IMR-90 (cell line): ENCODE results near the gene RHOT2. TPM values are rescaled to one million over a fixed set of nuclear protein-coding genes. Genes with fewer than 3 reads are reported as not detected.
A peak's percentile ranks its signal among the peaks of the same experiment; 100 is the strongest.

Source experiments
- ATAC-seq: fragments of 200-7000 bp; cut with Tn5 transposase; 2 replicates; pipeline ENCODE4 v1.9.1; 2020; ENCODE audit warnings: low read depth, mild to moderate bottlenecking, moderate library complexity
- BruUV-seq: library from RNA; stranded (reverse); fragments of 400-500 nt; replicated peaks from 2 replicates; lab custom pipeline; 2021; lab: Mats Ljungman, UMichigan
- CTCF ChIA-PET: fragments of 300-600 bp; formaldehyde crosslinking; extraction: SDS; loops from one replicate; lab custom pipeline; 2021; ENCODE audit warnings: antibody characterized with exemption; lab: Yijun Ruan, JAX
- POLR2A ChIA-PET: fragments of 300-600 bp; sonication (Branson Sonifier 250); formaldehyde crosslinking; loops from one replicate; lab custom pipeline; 2022; ENCODE audit warnings: antibody characterized with exemption; ENCODE audit not compliant: unreplicated experiment; lab: Charles Lee
- DNase-seq: peaks from one replicate; pipeline ENCODE4 v3.0.0; 2013
- H2AFZ ChIP-seq: replicated peaks from 2 replicates; pipeline ENCODE3; 2013; ENCODE audit warnings: low read length, mild to moderate bottlenecking; ENCODE audit not compliant: poor library complexity
- H2AK5ac ChIP-seq: 2 replicates; pipeline ENCODE4 v1.6.1; 2013; ENCODE audit warnings: low read depth, low read length, inconsistent platforms
- H2AK9ac ChIP-seq: replicated peaks from 2 replicates; pipeline ENCODE3; 2013; ENCODE audit warnings: mild to moderate bottlenecking, low read depth, low read length, moderate library complexity; ENCODE audit not compliant: poor library complexity
- H2BK120ac ChIP-seq: 2 replicates; pipeline ENCODE4 v1.6.1; 2013; ENCODE audit warnings: low read depth, low read length, inconsistent platforms
- H2BK15ac ChIP-seq: 3 replicates; pipeline ENCODE4 v1.6.1; 2013; ENCODE audit warnings: low read depth, low read length, inconsistent platforms
- H2BK20ac ChIP-seq: 2 replicates; pipeline ENCODE4 v1.6.1; 2013; ENCODE audit warnings: low read depth, mild to moderate bottlenecking, inconsistent platforms, low read length, moderate library complexity
- H2BK5ac ChIP-seq: 2 replicates; pipeline ENCODE4 v1.6.1; 2013; ENCODE audit warnings: mild to moderate bottlenecking, low read depth, low read length, inconsistent platforms; ENCODE audit not compliant: poor library complexity, severe bottlenecking
- H3K14ac ChIP-seq: replicated peaks from 2 replicates; pipeline ENCODE4 v1.6.1; 2013; ENCODE audit warnings: low read depth, low read length, inconsistent platforms
- H3K18ac ChIP-seq: 2 replicates; pipeline ENCODE4 v1.6.1; 2013; ENCODE audit warnings: low read depth, low read length, control low read depth
- H3K23ac ChIP-seq: 2 replicates; pipeline ENCODE4 v1.6.1; 2013; ENCODE audit warnings: low read depth, low read length, inconsistent platforms
- H3K27ac ChIP-seq: 2 replicates; pipeline ENCODE4 v1.5.1; 2013; ENCODE audit warnings: mild to moderate bottlenecking, control low read depth, low read length; ENCODE audit not compliant: insufficient read depth
- H3K27me3 ChIP-seq: 2 replicates; pipeline ENCODE4 v1.6.1; 2013; ENCODE audit warnings: low read length; ENCODE audit not compliant: control insufficient read depth, insufficient read depth
- H3K36me3 ChIP-seq: 2 replicates; pipeline ENCODE4 v1.6.1; 2013; ENCODE audit warnings: low read length, mixed read lengths; ENCODE audit not compliant: control insufficient read depth, insufficient read depth
- H3K4ac ChIP-seq: 2 replicates; pipeline ENCODE4 v1.6.1; 2013; ENCODE audit warnings: low read depth, low read length, inconsistent platforms
- H3K4me1 ChIP-seq: 2 replicates; pipeline ENCODE4 v1.6.1; 2013; ENCODE audit warnings: low read length, mixed read lengths; ENCODE audit not compliant: control insufficient read depth, insufficient read depth
- H3K4me2 ChIP-seq: 2 replicates; pipeline ENCODE4 v1.6.1; 2013; ENCODE audit warnings: low read depth, mild to moderate bottlenecking, control low read depth, low read length, moderate library complexity
- H3K4me3 ChIP-seq: 2 replicates; pipeline ENCODE4 v1.5.1; 2013; ENCODE audit warnings: low read depth, mild to moderate bottlenecking, control low read depth, low read length, moderate library complexity; ENCODE audit not compliant: insufficient read depth
- H3K56ac ChIP-seq: 2 replicates; pipeline ENCODE4 v1.6.1; 2013; ENCODE audit warnings: low read length, inconsistent platforms; ENCODE audit not compliant: insufficient read depth; ENCODE audit errors: extremely low read depth
- H3K79me1 ChIP-seq, 2 experiments: 2 replicates each; pipeline ENCODE4 v1.6.1; 2013; ENCODE audit warnings: low read length in 2 of 2, inconsistent platforms in 1 of 2, low read depth in 1 of 2
- H3K9ac ChIP-seq: 2 replicates; pipeline ENCODE4 v1.6.1; 2013; ENCODE audit warnings: low read depth, low read length, control low read depth
- H3K9me1 ChIP-seq: 2 replicates; pipeline ENCODE4 v1.6.1; 2013; ENCODE audit warnings: low read length, inconsistent platforms; ENCODE audit not compliant: insufficient read depth
- H3K9me3 ChIP-seq: 2 replicates; pipeline ENCODE4 v1.6.1; 2013; ENCODE audit warnings: low read length; ENCODE audit not compliant: control insufficient read depth, insufficient read depth
- H4K20me1 ChIP-seq: 2 replicates; pipeline ENCODE4 v1.6.1; 2013; ENCODE audit warnings: low read length, inconsistent platforms; ENCODE audit not compliant: insufficient read depth
- H4K5ac ChIP-seq: 2 replicates; pipeline ENCODE4 v1.6.1; 2013; ENCODE audit warnings: mild to moderate bottlenecking, low read depth, low read length, control low read depth
- H4K8ac ChIP-seq, 2 experiments: 2 replicates each; pipeline ENCODE4 v1.6.1; 2013; ENCODE audit warnings: low read depth in 2 of 2, low read length in 2 of 2, control low read depth in 1 of 2, inconsistent platforms in 1 of 2
- H4K91ac ChIP-seq: 2 replicates; pipeline ENCODE4 v1.6.1; 2013; ENCODE audit warnings: low read depth, low read length, inconsistent platforms; ENCODE audit not compliant: insufficient read depth
- CEBPB ChIP-seq: IDR thresholded peaks from 2 replicates; pipeline ENCODE4 v1.6.1; 2012; ENCODE audit warnings: low read depth, low read length, improper control_type of control experiment
- FOS ChIP-seq: fragments of 150-350 bp; IDR thresholded peaks from 2 replicates; pipeline ENCODE4 v1.6.1; 2016; ENCODE audit warnings: low read depth, low read length
- MAFK ChIP-seq: IDR thresholded peaks from 2 replicates; pipeline ENCODE4 v1.6.1; 2012; ENCODE audit warnings: low read depth, low read length, improper control_type of control experiment
- RCOR1 ChIP-seq: IDR thresholded peaks from 2 replicates; pipeline ENCODE4 v1.6.1; 2012; ENCODE audit warnings: mild to moderate bottlenecking, low read length, improper control_type of control experiment; ENCODE audit not compliant: insufficient replicate concordance
- RFX5 ChIP-seq: IDR thresholded peaks from 2 replicates; pipeline ENCODE4 v1.8.0; 2012; ENCODE audit warnings: low read depth, mild to moderate bottlenecking, low read length, moderate library complexity
- SMC3 ChIP-seq: fragments of 150-350 bp; IDR thresholded peaks from 2 replicates; pipeline ENCODE4 v1.6.1; 2016; ENCODE audit warnings: low read depth, mild to moderate bottlenecking, antibody characterized with exemption, low read length, moderate library complexity
- WGBS, 2 experiments: methylation state at CpG; one replicate each; pipeline versions ENCODE4 v1.1.5 to v1.1.7; 2013; ENCODE audit warnings: missing lambda C conversion rate in 2 of 2; ENCODE audit not compliant: insufficient read length in 1 of 2; ENCODE audit errors: extremely low coverage in 2 of 2; 5-methylcytosine and 5-hydroxymethylcytosine counted together
- dilution Hi-C: fragments of 300-500 bp; cut with HindIII; formaldehyde crosslinking; loops from one replicate; pipeline ENCODE4 v1.14.3; 2018; ENCODE audit warnings: low sequenced_read_pairs; ENCODE audit not compliant: unreplicated experiment
- in situ Hi-C: fragments of 300-500 bp; cut with MboI; formaldehyde crosslinking; loops from 3 replicates; pipeline ENCODE4 v1.14.3; 2019; ENCODE audit warnings: low sequenced_read_pairs, inconsistent platforms, mixed read lengths
- intact Hi-C: fragments of 100-400 bp; cut with micrococcal nuclease; formaldehyde crosslinking; loops from 2 replicates; pipeline ENCODE4 v1.10.0; 2022
- polyA plus RNA-seq, 3 experiments: library from polyadenylated mRNA; depleted of rRNA; stranded (reverse); fragments of >200 nt; gene quantifications; 2 replicates each; pipeline ENCODE4 v1.2.3, GENCODE V29; 2012; ENCODE audit warnings: low replicate concordance in 1 of 3
- total RNA-seq: library from RNA; depleted of rRNA; stranded (reverse); fragments of >200 nt; gene quantifications from 2 replicates; pipeline ENCODE4 v1.2.3, GENCODE V29; 2012
- TF ChIP-seq, protein P1 (sequence below): conservative IDR thresholded peaks from 2 replicates; pipeline ENCODE4 v1.5.1; 2012; ENCODE audit warnings: mild to moderate bottlenecking, low read depth, low read length, improper control_type of control experiment

Gene RHOT2
- total and polyA plus RNA-seq, 2 of the 4 experiments (the other 2 are of a cell fraction), result 20.3 to 181 TPM

DNA sequence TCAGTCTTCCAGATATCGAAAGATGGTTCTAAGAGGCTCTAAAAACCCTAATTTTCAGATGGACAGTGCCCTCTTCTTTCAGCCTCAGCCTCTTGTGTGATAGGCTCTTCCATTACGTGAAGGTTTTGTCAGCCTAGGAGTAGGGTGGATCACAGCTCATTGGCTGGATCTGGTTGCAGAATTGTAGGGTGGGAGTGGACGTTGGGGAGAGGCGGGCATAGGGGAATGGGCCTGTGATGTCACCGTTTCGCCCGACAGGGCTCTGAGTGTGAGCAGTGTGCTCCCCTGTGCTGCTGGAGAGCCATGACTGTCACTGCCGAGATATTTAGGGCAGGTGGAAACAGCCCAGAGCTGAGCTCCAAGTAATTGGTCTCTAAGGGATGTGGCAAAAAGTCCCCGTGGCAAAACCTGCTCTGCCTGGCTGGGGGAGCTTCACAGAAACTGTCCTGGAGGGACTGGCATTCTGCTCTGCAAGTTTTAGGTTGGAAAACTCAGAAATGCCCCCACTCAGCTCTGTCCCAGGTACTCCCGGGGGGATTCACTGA, 43.3 kb upstream of the RHOT2 start:
- no peak for ATAC-seq
- no TSS peak for BruUV-seq
- Histone ChIP-seq H3K56ac (no peak overlapping the region), H4K8ac (no peak overlapping the region), H3K9me3 (no peaks in the 10 kb centered on the region), H4K91ac (no peak overlapping the region; the same call in 1 of the 2 replicates), H3K27me3 (no peaks in the 10 kb centered on the region), H2AFZ (no peak overlapping the region), H3K4me1 (peaks cover 15% of the 10 kb centered on the region), H3K9me1 (peaks cover 4% of the 10 kb centered on the region; the same call in 1 of the 2 replicates), H2BK5ac (no peak overlapping the region), H3K18ac (no peak overlapping the region), H3K4me2 (no peak overlapping the region), H3K9ac (no peak overlapping the region), H2BK15ac (no peak overlapping the region), H2BK20ac (no peak overlapping the region), H2BK120ac (no peak overlapping the region), H3K4ac (no peak overlapping the region), H3K14ac (no peak overlapping the region), H2AK5ac (0 out of 2 replicates have a peak overlapping the region, but pooled peaks have one; percentile 16), H4K20me1 (peaks cover 10% of the 10 kb centered on the region), H3K79me1 (peaks cover 9 to 58% of the 10 kb centered on the region in 2 experiments; a peak in 2 of 4 replicates), H3K36me3 (peaks cover 7% of the 10 kb centered on the region; the same call in 1 of the 2 replicates), H3K4me3 (no peak overlapping the region), H4K5ac (no peak overlapping the region), H3K23ac (no peak overlapping the region), H3K27ac (no peak overlapping the region), H2AK9ac (no peak overlapping the region)
- DNase-seq, result no peak
- dilution Hi-C loops, result no loop called here
- ChIA-PET POLR2A (no interaction called here), CTCF (interaction anchor here (0.5 kb wide), 1 partner anchor 24 kb away, joined by 3 read pairs; no protein-coding TSS in a partner anchor)
- TF ChIP-seq RFX5 (no peak), SMC3 (no peak), FOS (no peak), RCOR1 (no peak), MAFK (no peak), CEBPB (no peak)
- TF ChIP-seq, protein P1, sequence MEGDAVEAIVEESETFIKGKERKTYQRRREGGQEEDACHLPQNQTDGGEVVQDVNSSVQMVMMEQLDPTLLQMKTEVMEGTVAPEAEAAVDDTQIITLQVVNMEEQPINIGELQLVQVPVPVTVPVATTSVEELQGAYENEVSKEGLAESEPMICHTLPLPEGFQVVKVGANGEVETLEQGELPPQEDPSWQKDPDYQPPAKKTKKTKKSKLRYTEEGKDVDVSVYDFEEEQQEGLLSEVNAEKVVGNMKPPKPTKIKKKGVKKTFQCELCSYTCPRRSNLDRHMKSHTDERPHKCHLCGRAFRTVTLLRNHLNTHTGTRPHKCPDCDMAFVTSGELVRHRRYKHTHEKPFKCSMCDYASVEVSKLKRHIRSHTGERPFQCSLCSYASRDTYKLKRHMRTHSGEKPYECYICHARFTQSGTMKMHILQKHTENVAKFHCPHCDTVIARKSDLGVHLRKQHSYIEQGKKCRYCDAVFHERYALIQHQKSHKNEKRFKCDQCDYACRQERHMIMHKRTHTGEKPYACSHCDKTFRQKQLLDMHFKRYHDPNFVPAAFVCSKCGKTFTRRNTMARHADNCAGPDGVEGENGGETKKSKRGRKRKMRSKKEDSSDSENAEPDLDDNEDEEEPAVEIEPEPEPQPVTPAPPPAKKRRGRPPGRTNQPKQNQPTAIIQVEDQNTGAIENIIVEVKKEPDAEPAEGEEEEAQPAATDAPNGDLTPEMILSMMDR, result no peak
- in situ Hi-C loops, result no loop called here
- intact Hi-C loops, result no loop called here
- 80% methylated on average over 1 of the region's 10 CpGs; no CpG with 5 or more reads in 1 of the 2 experiments for whole genome bisulfite sequencing, 2 experiments
